ENCODE measurements around the gene IRX1.
A peak's percentile ranks its signal among the peaks of the same experiment; 100 is the strongest.

Gene IRX1

GRCh38 chr5:3601061-3601710, 5.6 kb downstream of the IRX1 start:
- DNase-seq, result peak; percentile 57

- DNase-seq, result peak; percentile 75
Observed at GRCh38 chr5:3601911-3602782, 6.5 kb downstream of the IRX1 start.

GRCh38 chr5:3602785-3603502, 7.3 kb downstream of the IRX1 start:
- DNase-seq, result peak; percentile 70

- DNase-seq, result no peak
Observed at GRCh38 chr5:3604501-3604900, 8.9 kb downstream of the IRX1 start.

GRCh38 chr5:3605298-3606010, 9.8 kb downstream of the IRX1 start:
- DNase-seq, result peak; percentile 56

GRCh38 chr5:3606121-3606831, 10.6 kb downstream of the IRX1 start:
- peak; percentile 72 for DNase-seq

- DNase-seq, result peak; percentile 23
Observed at GRCh38 chr5:3607541-3608181, 12.0 kb downstream of the IRX1 start.

GRCh38 chr5:3609120-3609681, 13.6 kb downstream of the IRX1 start:
- DNase-seq, result no peak

- DNase-seq, result no peak
Observed at GRCh38 chr5:3612591-3613042, 17.0 kb downstream of the IRX1 start.

GRCh38 chr5:3613726-3614125, 18.1 kb downstream of the IRX1 start:
- no peak for DNase-seq

GRCh38 chr5:3615217-3615616, 19.6 kb downstream of the IRX1 start:
- no peak for DNase-seq

- DNase-seq, result no peak
Observed at GRCh38 chr5:3615829-3616228, 20.2 kb downstream of the IRX1 start.

GRCh38 chr5:3619579-3619978, 23.9 kb downstream of the IRX1 start:
- DNase-seq, result no peak

GRCh38 chr5:3622961-3623360, 27.3 kb downstream of the IRX1 start:
- no peak for DNase-seq

- no peak for DNase-seq
Observed at GRCh38 chr5:3625626-3626025, 30.0 kb downstream of the IRX1 start.

GRCh38 chr5:3634061-3634460, 38.4 kb downstream of the IRX1 start:
- no peak for DNase-seq

GRCh38 chr5:3639175-3639574, 43.5 kb downstream of the IRX1 start:
- DNase-seq, result no peak

- DNase-seq, result no peak
Observed at GRCh38 chr5:3642231-3642630, 46.6 kb downstream of the IRX1 start.

- DNase-seq, result no peak
Observed at GRCh38 chr5:3650320-3650719, 54.7 kb downstream of the IRX1 start.

GRCh38 chr5:3650868-3651267, 55.2 kb downstream of the IRX1 start:
- no peak for DNase-seq
